Kidney epithelial cell (primary cell): ENCODE data around the gene GRIK2. TPM values are rescaled to one million over a fixed set of nuclear protein-coding genes. Genes with fewer than 3 reads are reported as not detected.
"Not testable (repeated sequence)": the region's sequence is repeated elsewhere in the genome, so short reads cannot be mapped to it uniquely, and the experiment has no call there.

Experiments used
- DNase-seq: peaks from one replicate; pipeline ENCODE4 v3.0.0-alpha.2; 2010; ENCODE audit warnings: low read depth
- H3K27me3 ChIP-seq: 2 replicates; pipeline ENCODE4 v1.6.0; 2011; ENCODE audit warnings: low read length; ENCODE audit not compliant: control insufficient read depth, insufficient read depth
- H3K36me3 ChIP-seq: 2 replicates; pipeline ENCODE4 v1.5.1; 2011; ENCODE audit warnings: low read length; ENCODE audit not compliant: control insufficient read depth, insufficient read depth
- H3K4me3 ChIP-seq: 2 replicates; pipeline ENCODE4 v1.5.1; 2011; ENCODE audit warnings: low read depth, mild to moderate bottlenecking, control low read depth, low read length
- CTCF ChIP-seq: IDR thresholded peaks from 2 replicates; pipeline ENCODE4 v1.5.1; 2011; ENCODE audit warnings: mild to moderate bottlenecking, moderate library complexity, low read length, control low read depth, inconsistent platforms; ENCODE audit not compliant: insufficient read depth, poor library complexity, severe bottlenecking
- total RNA-seq: library from RNA; depleted of rRNA; stranded (reverse); fragments of >200 nt; gene quantifications from 2 replicates; pipeline ENCODE4 v1.2.3, GENCODE V29; 2015

The GRIK2 gene
- total RNA-seq, 1 donor from 2014 or later = 0.13 TPM

GRCh38 chr6:102066301-102066700 lies 672.8 kb downstream of the GRIK2 start:
- no peak for TF ChIP-seq CTCF

GRCh38 chr6:102068349-102068929 lies 674.9 kb downstream of the GRIK2 start:
- Histone ChIP-seq H3K27me3 (no peaks in the 10 kb centered on the region), H3K4me3 (no peak overlapping the region), H3K36me3 (no peaks in the 10 kb centered on the region)
- no peak for TF ChIP-seq CTCF
- no peak for DNase-seq

More at GRCh38 chr6:102066301-102066700, 672.8 kb downstream of the GRIK2 start:
- H3K27me3 ChIP-seq = no peaks in the 10 kb centered on the region
- no peak for DNase-seq
- no peak overlapping the region for H3K4me3 ChIP-seq
- no peaks in the 10 kb centered on the region for H3K36me3 ChIP-seq

GRCh38 chr6:102075539-102075938 lies 682.0 kb downstream of the GRIK2 start:
- DNase-seq = no peak
- Histone ChIP-seq H3K4me3 (no peak overlapping the region), H3K36me3 (no peaks in the 10 kb centered on the region), H3K27me3 (no peaks in the 10 kb centered on the region)
- TF ChIP-seq CTCF = no peak

- no peak for DNase-seq
- H3K27me3 ChIP-seq = no peaks in the 10 kb centered on the region
- H3K4me3 ChIP-seq = no peak overlapping the region
- no peaks in the 10 kb centered on the region for H3K36me3 ChIP-seq
- no peak for TF ChIP-seq CTCF
Observed at GRCh38 chr6:102085257-102085656, 691.7 kb downstream of the GRIK2 start.

GRCh38 chr6:102088160-102088559 lies 694.7 kb downstream of the GRIK2 start:
- not testable (repeated sequence) for H3K4me3 ChIP-seq, H3K36me3 ChIP-seq, H3K27me3 ChIP-seq, DNase-seq

GRCh38 chr6:102114402-102114801 lies 720.9 kb downstream of the GRIK2 start:
- Histone ChIP-seq H3K36me3 (no peaks in the 10 kb centered on the region), H3K4me3 (no peak overlapping the region), H3K27me3 (no peaks in the 10 kb centered on the region)
- TF ChIP-seq CTCF = peak; percentile 33
- no peak for DNase-seq
